ENCODE measurements around the gene PRKD2. TPM values are rescaled to one million over a fixed set of nuclear protein-coding genes. Genes with fewer than 3 reads are reported as not detected.

Gene PRKD2
- total and polyA plus RNA-seq, 2 of the 8 experiments (the other 6 are each of a cell fraction or from before 2014, with no cell fraction given), result 24.4 to 63.8 TPM

- no peaks in the 10 kb centered on the region for H3K79me1 ChIP-seq (ENCODE audit: low read depth, low read length)
- no peaks in the 10 kb centered on the region for H4K20me1 ChIP-seq (replicated peaks in 1 of 2; ENCODE audit: control insufficient read depth in 1 of 2, insufficient read depth in 2 of 2, low read length in 2 of 2)
- no peak overlapping the region for H3K4ac ChIP-seq (replicated peaks; ENCODE audit: insufficient read length, low read depth, low read length)
- ChIA-PET POLR2A (ENCODE audit: partially characterized antibody) (interaction anchor here (0.9 to 1.5 kb wide), 4 partner anchors 9 to 25 kb away, joined by 3 to 6 read pairs (median 4); no protein-coding TSS in a partner anchor), CTCF (ENCODE audit: partially characterized antibody) (interaction anchor here (0.6 to 1.3 kb wide), 3 partner anchors 10 to 252 kb away, joined by 3 to 4 read pairs (median 3); no protein-coding TSS in a partner anchor)
- no peaks in the 10 kb centered on the region for H3K79me2 ChIP-seq (ENCODE audit: control insufficient read depth in 1 of 2, insufficient read depth in 2 of 2, low read length in 2 of 2)
- peaks cover 7% of the 10 kb centered on the region; the same call in 1 of the 2 replicates for H3K23me2 ChIP-seq (ENCODE audit: low read depth, low read length)
- DNase-seq (ENCODE audit: low read depth in 1 of 2, low spot score in 2 of 2), result no peak
- H3K4me3 ChIP-seq (ENCODE audit: extremely low read depth in 1 of 4, insufficient read depth in 2 of 4, low read depth in 3 of 4, low read length in 4 of 4), result no peak overlapping the region
- no peak for FAIRE-seq
- H4K8ac ChIP-seq (ENCODE audit: extremely low read depth, insufficient read depth, low read length), result no peak overlapping the region
- no peak for TF ChIP-seq NANOG (IDR thresholded peaks at IDR 0.05; ENCODE audit: insufficient read depth, low read depth, low read length, poor library complexity, severe bottlenecking)
- no peak for TF ChIP-seq CHD1 (IDR thresholded peaks at IDR 0.05; ENCODE audit: low read depth, low read length)
- no peak for TF ChIP-seq PHF8 (conservative IDR thresholded peaks at IDR 0.05; ENCODE audit: low read depth, low read length)
- no peak for TF ChIP-seq HDAC2 (IDR thresholded peaks at IDR 0.05; ENCODE audit: borderline replicate concordance in 1 of 2, low read depth in 2 of 2, low read length in 2 of 2)
- TF ChIP-seq RNF2 (IDR thresholded peaks at IDR 0.05; ENCODE audit: borderline replicate concordance, low read depth, low read length, missing control alignments, poor library complexity, severe bottlenecking), result no peak
- peaks cover 30 to 48% (median 41%) of the 10 kb centered on the region in 4 experiments for H3K27me3 ChIP-seq (replicated peaks in 1 of 4; ENCODE audit: control insufficient read depth in 3 of 4, extremely low read depth in 1 of 4, insufficient read depth in 3 of 4, low read length in 3 of 4)
- H3K4me2 ChIP-seq (ENCODE audit: insufficient read depth in 1 of 2, low read depth in 2 of 2, low read length in 2 of 2), result no peak overlapping the region
- peaks cover 0 to 8% of the 10 kb centered on the region in 2 experiments; a peak in 1 of 4 replicates for H3K9me3 ChIP-seq (ENCODE audit: insufficient read depth in 2 of 2, low read depth in 1 of 2, low read length in 1 of 2)
- H2BK120ac ChIP-seq (replicated peaks; ENCODE audit: low read depth, low read length), result no peak overlapping the region
- no peak overlapping the region for H3K9ac ChIP-seq (replicated peaks in 1 of 4; ENCODE audit: extremely low read depth in 1 of 4, low read depth in 3 of 4, low read length in 3 of 4)
- no peak overlapping the region for H2BK12ac ChIP-seq (ENCODE audit: low read depth, low read length)
- H2BK5ac ChIP-seq (ENCODE audit: low read depth, low read length), result no peak overlapping the region
- no peak overlapping the region for H2BK20ac ChIP-seq (ENCODE audit: low read length)
- no peak overlapping the region for H4K5ac ChIP-seq (ENCODE audit: insufficient read length, low read depth, low read length)
- no peak overlapping the region for H3K18ac ChIP-seq (ENCODE audit: extremely low read depth, low read length)
- no peak overlapping the region for H3K56ac ChIP-seq (replicated peaks; ENCODE audit: insufficient read length, low read depth, low read length)
- H2AFZ ChIP-seq (ENCODE audit: low read length), result no peak overlapping the region
- no peak overlapping the region for H3K23ac ChIP-seq (ENCODE audit: insufficient read length)
- no peak overlapping the region for H2BK15ac ChIP-seq (ENCODE audit: low read length)
- peaks cover 0 to 8% (median 0%) of the 10 kb centered on the region in 4 experiments; a peak in 1 of 8 replicates for H3K36me3 ChIP-seq (ENCODE audit: control insufficient read depth in 2 of 4, insufficient read depth in 4 of 4, low read length in 3 of 4)
- no peak overlapping the region for H3K27ac ChIP-seq (ENCODE audit: low read depth, low read length)
- no peak overlapping the region for H3K14ac ChIP-seq (ENCODE audit: insufficient read length)
- H3K4me1 ChIP-seq (replicated peaks in 1 of 4; ENCODE audit: control insufficient read depth in 3 of 4, insufficient read depth in 4 of 4, low read length in 3 of 4), result peaks cover 4 to 14% (median 5%) of the 10 kb centered on the region in 4 experiments; a peak in 6 of 7 replicates
- no peak overlapping the region for H4K91ac ChIP-seq (replicated peaks; ENCODE audit: insufficient read length, low read length)
- H2AK5ac ChIP-seq (ENCODE audit: low read depth, low read length), result no peak overlapping the region
- WGBS, 2 experiments (ENCODE audit: extremely low coverage in 1 of 2, insufficient coverage in 1 of 2, insufficient read length in 1 of 2, insufficient replicate concordance in 2 of 2, low coverage in 1 of 2, low lambda C conversion rate in 2 of 2, missing lambda C conversion rate in 1 of 2), result 92% methylated on average over 7 of the region's 7 CpGs; no CpG with 5 or more reads in 1 of the 2 experiments
Measured at GRCh38 chr19:46650445-46650844, 66.5 kb downstream of the PRKD2 start.

Measured in H1 (cell line).